A549 (cell line): Measurements from ENCODE around the gene HOXD1. TPM values are rescaled to one million over a fixed set of nuclear protein-coding genes. Genes with fewer than 3 reads are reported as not detected.

Experiments used
- ATAC-seq, 2 experiments: fragments of 200-7000 bp in 1 of 2; fragments of >200 bp in 1 of 2; cut with Nextera tagmentation in 1 of 2; cut with Tn5 transposase in 1 of 2; 3 replicates each; pipeline versions ENCODE4 v1.8.0 to v1.9.1; 2018 to 2020; ENCODE audit warnings: mild to moderate bottlenecking in 1 of 2, moderate library complexity in 1 of 2
- CTCF ChIA-PET: fragments of 300-600 bp; sonication (Branson Sonifier 250); formaldehyde crosslinking; extraction: SDS; loops from one replicate; lab custom pipeline; 2021; ENCODE audit warnings: antibody characterized with exemption, inconsistent platforms; lab: Yijun Ruan, JAX
- POLR2A ChIA-PET: fragments of 350-600 bp; formaldehyde crosslinking; extraction: SDS; loops from one replicate; lab custom pipeline; 2021; ENCODE audit warnings: antibody characterized with exemption, inconsistent platforms; lab: Yijun Ruan, JAX
- DNase-seq, 2 experiments: peaks; one replicate each; pipeline versions ENCODE4 v3.0.0 to v3.0.0-alpha.2; 2011 to 2016; ENCODE audit warnings: low read depth in 1 of 2, low spot score in 1 of 2
- FAIRE-seq: peaks from 2 replicates; lab custom pipeline; 2011; peaks lifted over from hg19 to GRCh38; lab: Jason Lieb, UNC
- H3K27ac ChIP-seq, 2 experiments: fragments of >200 bp; sonication (Bioruptor Twin); formaldehyde crosslinking; 3 replicates each; pipeline ENCODE4 v1.5.1; 2016 to 2017
- H3K4me1 ChIP-seq: fragments of >200 bp; sonication (Bioruptor Twin); formaldehyde crosslinking; 3 replicates; pipeline ENCODE4 v1.6.1; 2016
- H3K4me2 ChIP-seq: fragments of >200 bp; sonication (Bioruptor Twin); formaldehyde crosslinking; 3 replicates; pipeline ENCODE4 v1.6.1; 2016
- H3K4me3 ChIP-seq: fragments of >200 bp; sonication (Bioruptor Twin); formaldehyde crosslinking; 3 replicates; pipeline ENCODE4 v1.5.1; 2016
- H3K9me3 ChIP-seq: fragments of >200 bp; sonication (Bioruptor Twin); formaldehyde crosslinking; 3 replicates; pipeline ENCODE4 v1.6.1; 2016
- ATOH8 ChIP-seq: fragments of 250-450 bp; sonication (Bioruptor Pico); IDR thresholded peaks from 2 replicates; pipeline ENCODE4 v1.5.0; 2020; ENCODE audit warnings: low read depth, mild to moderate bottlenecking, moderate library complexity
- BHLHE40 ChIP-seq: IDR thresholded peaks from 2 replicates; pipeline ENCODE4 v1.6.1; 2012; ENCODE audit warnings: low read depth, low read length, inconsistent platforms
- E2F6 ChIP-seq: IDR thresholded peaks from 2 replicates; pipeline ENCODE4 v1.6.1; 2012; ENCODE audit warnings: low read depth, borderline replicate concordance
- EHF ChIP-seq: fragments of 250-450 bp; sonication (Bioruptor Pico); IDR thresholded peaks from 2 replicates; pipeline ENCODE4 v1.5.0; 2020; ENCODE audit warnings: mild to moderate bottlenecking
- EHMT2 ChIP-seq: fragments of 200-600 bp; sonication (generic); IDR thresholded peaks from 2 replicates; pipeline ENCODE4 v1.6.1; 2016; ENCODE audit warnings: antibody characterized with exemption, low read depth, mild to moderate bottlenecking, moderate library complexity
- HDAC2 ChIP-seq: fragments of 200-600 bp; sonication (generic); IDR thresholded peaks from 2 replicates; pipeline ENCODE4 v1.6.1; 2016
- HEYL ChIP-seq: fragments of 250-450 bp; sonication (Bioruptor Pico); IDR thresholded peaks from 2 replicates; pipeline ENCODE4 v1.8.0; 2021; ENCODE audit warnings: mild to moderate bottlenecking, moderate library complexity
- HOXB13 ChIP-seq: fragments of 250-450 bp; sonication (Bioruptor Pico); IDR thresholded peaks from 2 replicates; pipeline ENCODE4 v1.5.0; 2020; ENCODE audit warnings: low read depth, mild to moderate bottlenecking, moderate library complexity
- KDM1A ChIP-seq: fragments of 200-600 bp; sonication (generic); IDR thresholded peaks from 2 replicates; pipeline ENCODE4 v1.6.1; 2016; ENCODE audit warnings: low read depth, mild to moderate bottlenecking
- MAZ ChIP-seq: fragments of 150-350 bp; IDR thresholded peaks from 2 replicates; pipeline ENCODE4 v1.6.1; 2014; ENCODE audit warnings: antibody characterized with exemption, low read depth, low read length, borderline replicate concordance
- MYC ChIP-seq: IDR thresholded peaks from 2 replicates; pipeline ENCODE4 v1.6.1; 2012; ENCODE audit warnings: mild to moderate bottlenecking, inconsistent platforms, low read length, improper control_type of control experiment, borderline replicate concordance
- NR3C1 ChIP-seq: fragments of >200 bp; sonication (Bioruptor Twin); formaldehyde crosslinking; IDR thresholded peaks from 3 replicates; pipeline ENCODE4 v1.6.1; 2017
- PBX3 ChIP-seq: IDR thresholded peaks from 2 replicates; pipeline ENCODE4 v1.6.1; 2012
- PHF8 ChIP-seq: fragments of 200-600 bp; sonication (generic); IDR thresholded peaks from 2 replicates; pipeline ENCODE4 v1.6.1; 2016; ENCODE audit warnings: low read depth, mild to moderate bottlenecking, antibody characterized with exemption, moderate library complexity, borderline replicate concordance
- POLR2A ChIP-seq: IDR thresholded peaks from 2 replicates; pipeline ENCODE4 v1.6.1; 2012; ENCODE audit warnings: mild to moderate bottlenecking, low read length
- RCOR1 ChIP-seq: fragments of 150-350 bp; IDR thresholded peaks from 2 replicates; pipeline ENCODE4 v1.6.1; 2014; ENCODE audit warnings: antibody characterized with exemption, low read length, low read depth
- REST ChIP-seq: fragments of 200-600 bp; sonication (generic); IDR thresholded peaks from 2 replicates; pipeline ENCODE4 v1.6.1; 2016; ENCODE audit warnings: antibody characterized with exemption, mild to moderate bottlenecking, moderate library complexity
- ZC3H11A ChIP-seq: fragments of 450-650 bp; IDR thresholded peaks from 2 replicates; pipeline ENCODE4 v1.6.1; 2014; ENCODE audit warnings: antibody characterized with exemption, mild to moderate bottlenecking
- ZNF302 ChIP-seq: fragments of 250-450 bp; sonication (Bioruptor Pico); IDR thresholded peaks from 2 replicates; pipeline ENCODE4 v1.9.0; 2021; ENCODE audit warnings: inconsistent platforms, mild to moderate bottlenecking, moderate library complexity
- ZSCAN20 ChIP-seq: fragments of 250-450 bp; sonication (Bioruptor Pico); IDR thresholded peaks from 2 replicates; pipeline ENCODE4 v1.8.0; 2022; ENCODE audit warnings: mild to moderate bottlenecking, moderate library complexity
- WGBS: methylation state at CpG from one replicate; pipeline ENCODE4 v1.1.6; 2017; ENCODE audit errors: missing lambda C conversion rate; 5-methylcytosine and 5-hydroxymethylcytosine counted together
- polyA plus RNA-seq, 4 experiments: library from polyadenylated mRNA; depleted of rRNA in 3 of 4; stranded (reverse); fragments of >200 nt; fragmentation: RNase III in 1 of 4; extraction: RNeasy Plus Mini Kit Qiagen cat#74134 plus additional on column Dnase treatment in 1 of 4; gene quantifications; 2 replicates in 3 of 4; 3 replicates in 1 of 4; pipeline ENCODE4 v1.2.3, GENCODE V29; 2011 to 2017

HOXD1 gene
- polyA plus RNA-seq, 2 of the 4 experiments (the other 2 are of a cell fraction) = 0.12 TPM

- Histone ChIP-seq H3K27ac (no peak overlapping the region), H3K4me3 (no peak overlapping the region), H3K9me3 (no peaks in the 10 kb centered on the region), H3K4me2 (no peak overlapping the region), H3K4me1 (no peaks in the 10 kb centered on the region)
- CTCF ChIA-PET = no interaction called here
- DNase-seq (no peak), ATAC-seq (no peak), FAIRE-seq (no peak)
- TF ChIP-seq ATOH8 (no peak), NR3C1 (no peak), BHLHE40 (no peak), MYC (no peak), ZNF302 (CRISPR knock-in tag) (no peak), ZSCAN20 (no peak), HEYL (CRISPR knock-in tag) (no peak), HDAC2 (no peak), E2F6 (no peak)
- POLR2A ChIA-PET = no interaction called here
- WGBS = 82% methylated on average over 22 of the region's 22 CpGs
Observed at GRCh38 chr2:176158186-176158591, 30.3 kb upstream of the HOXD1 start.

GRCh38 chr2:176158855-176159662 is 29.4 kb upstream of the HOXD1 start:
- Histone ChIP-seq H3K27ac (no peak overlapping the region), H3K4me2 (no peak overlapping the region), H3K9me3 (no peaks in the 10 kb centered on the region), H3K4me3 (no peak overlapping the region), H3K4me1 (no peaks in the 10 kb centered on the region)
- DNase-seq (no peak), ATAC-seq (no peak), FAIRE-seq (no peak)
- WGBS = 74% methylated on average over 23 of the region's 39 CpGs
- ChIA-PET CTCF (no interaction called here), POLR2A (no interaction called here)
- no peak for TF ChIP-seq PHF8
- no peak for TF ChIP-seq EHMT2
- TF ChIP-seq HOXB13 (CRISPR knock-in tag) = no peak
- no peak for TF ChIP-seq KDM1A
- no peak for TF ChIP-seq ZC3H11A
- no peak for TF ChIP-seq EHF (CRISPR knock-in tag)
- no peak for TF ChIP-seq ZSCAN20
- no peak for TF ChIP-seq REST
- no peak for TF ChIP-seq ATOH8

GRCh38 chr2:176159663-176160250 is 28.7 kb upstream of the HOXD1 start:
- CTCF ChIA-PET = interaction anchor here (1.4 to 1.5 kb wide), 3 partner anchors 19 to 295 kb away, joined by 3 to 7 read pairs (median 3); no protein-coding TSS in a partner anchor
- no peak overlapping the region for H3K4me2 ChIP-seq
- ATAC-seq = no peak

More at GRCh38 chr2:176159663-176160250, 28.7 kb upstream of the HOXD1 start:
- no peak for TF ChIP-seq MAZ
- TF ChIP-seq EHF (CRISPR knock-in tag) = no peak
- TF ChIP-seq PBX3 = no peak
- TF ChIP-seq POLR2A = no peak
- no peak for TF ChIP-seq RCOR1
- H3K9me3 ChIP-seq = no peaks in the 10 kb centered on the region
- no peak overlapping the region for H3K27ac ChIP-seq
- WGBS = 86% methylated on average over 37 of the region's 44 CpGs
- no peak for DNase-seq
- no peak for FAIRE-seq
- H3K4me3 ChIP-seq = no peak overlapping the region
- POLR2A ChIA-PET = no interaction called here
- no peaks in the 10 kb centered on the region for H3K4me1 ChIP-seq
